Measurements from ENCODE around the gene CACNA1D. TPM values are rescaled to one million over a fixed set of nuclear protein-coding genes. Genes with fewer than 3 reads are reported as not detected.

Gene CACNA1D
- total and polyA plus RNA-seq, 9 of the 15 experiments (the other 6 are each of a cell fraction or from before 2014, with no cell fraction given), result 0.29 TPM; not detected in 8

DNA sequence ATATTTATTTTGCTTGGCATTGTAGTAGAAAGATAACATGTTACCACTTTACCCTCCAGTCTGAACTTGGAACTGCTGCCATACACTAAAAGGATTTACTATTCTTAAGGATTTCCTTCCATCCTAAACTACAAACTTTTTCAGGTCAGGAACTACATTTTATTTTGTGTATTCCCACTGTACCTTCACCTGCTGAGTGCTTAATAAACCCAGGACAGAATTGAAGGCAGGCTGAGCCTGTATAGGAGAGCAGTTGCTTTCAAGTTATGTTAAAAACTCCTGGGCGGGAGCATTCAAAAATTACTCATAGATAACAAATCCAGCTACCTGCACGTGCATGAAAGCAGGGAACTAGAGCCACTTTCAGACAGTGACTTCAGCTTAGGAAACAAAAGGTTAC, 58.3 kb downstream of the CACNA1D start:
- CTCF ChIA-PET (ENCODE audit: low intra/inter-chr PET ratio), result no interaction called here
- TF ChIP-seq MEIS2 (IDR thresholded peaks at IDR 0.05; ENCODE audit: partially characterized antibody), result no peak
- TF ChIP-seq, protein P1, sequence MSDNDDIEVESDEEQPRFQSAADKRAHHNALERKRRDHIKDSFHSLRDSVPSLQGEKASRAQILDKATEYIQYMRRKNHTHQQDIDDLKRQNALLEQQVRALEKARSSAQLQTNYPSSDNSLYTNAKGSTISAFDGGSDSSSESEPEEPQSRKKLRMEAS (CRISPR knock-in tag; IDR thresholded peaks at IDR 0.05), result no peak
- BruUV-seq (replicated peaks), result no TSS peak
- ATAC-seq (no peak), FAIRE-seq (no peak), DNase-seq (ENCODE audit: extremely low read depth in 1 of 4, low spot score in 3 of 4) (no peak)
- Histone ChIP-seq H4K20me1 (replicated peaks; ENCODE audit: control insufficient read depth, insufficient read depth, low read length) (no peaks in the 10 kb centered on the region; the same call in 1 of the 2 replicates), H3K9me1 (ENCODE audit: control insufficient read depth, insufficient read depth, low read length) (no peaks in the 10 kb centered on the region), H2AFZ (ENCODE audit: low read depth, low read length) (no peak overlapping the region), H3K9me3 (replicated peaks; ENCODE audit: control insufficient read depth, insufficient read depth, low read depth, low read length) (no peaks in the 10 kb centered on the region), H3K4me3 (no peak overlapping the region), H3K27me3 (ENCODE audit: control insufficient read depth in 2 of 2, insufficient read depth in 2 of 2, low read length in 2 of 2) (peaks cover 6 to 15% of the 10 kb centered on the region in 2 experiments; a peak in 3 of 5 replicates), H3K27ac (ENCODE audit: extremely low read depth, low read depth, low read length) (no peak overlapping the region), H3K36me3 (ENCODE audit: control insufficient read depth, insufficient read depth, low read length) (no peaks in the 10 kb centered on the region), H3K4me1 (replicated peaks in 1 of 2; ENCODE audit: control insufficient read depth in 2 of 2, insufficient read depth in 2 of 2, low read length in 2 of 2) (no peaks in the 10 kb centered on the region), H3K79me2 (ENCODE audit: control insufficient read depth, insufficient read depth, low read length) (no peaks in the 10 kb centered on the region), H3K9ac (ENCODE audit: insufficient read depth in 1 of 2, low read depth in 2 of 2, low read length in 2 of 2) (no peak overlapping the region), H3K4me2 (ENCODE audit: insufficient read depth, low read length) (no peak overlapping the region)
- in situ Hi-C loops (cut with MboI), result no loop called here
- 0% methylated on average over 2 of the region's 2 CpGs for WGBS (ENCODE audit: insufficient coverage, low coverage, missing lambda C conversion rate)
- POLR2A ChIA-PET, result interaction anchor here (0.9 kb wide), 1 partner anchor 38 kb away, joined by 3 read pairs; no protein-coding TSS in a partner anchor
- intact Hi-C loops (cut with micrococcal nuclease), result no loop called here

DNA sequence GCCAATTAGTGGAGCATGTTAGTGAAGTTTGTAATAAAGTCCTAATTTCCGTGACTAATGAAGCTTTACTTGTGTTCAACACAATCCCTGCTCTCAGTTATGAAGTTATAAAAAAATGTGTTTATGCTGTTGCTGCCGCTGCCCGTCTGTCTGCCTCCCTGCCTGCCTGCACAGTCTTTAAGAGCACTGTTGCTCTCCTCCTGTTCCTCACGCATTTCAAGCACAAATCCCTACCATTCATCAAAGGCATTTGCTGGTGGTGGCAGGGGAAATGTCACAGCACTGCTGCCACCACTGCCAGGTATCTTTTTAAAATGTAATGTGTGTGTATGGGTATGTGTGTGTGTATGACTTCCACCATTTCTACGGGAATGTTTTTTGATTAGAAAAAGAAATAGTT, 58.8 kb downstream of the CACNA1D start:
- Histone ChIP-seq H3K4me2 (ENCODE audit: insufficient read depth, low read length) (no peak overlapping the region), H3K27me3 (ENCODE audit: control insufficient read depth in 2 of 2, insufficient read depth in 2 of 2, low read length in 2 of 2) (peaks cover 6 to 15% of the 10 kb centered on the region in 2 experiments; a peak in 3 of 5 replicates), H3K36me3 (ENCODE audit: control insufficient read depth, insufficient read depth, low read length) (no peaks in the 10 kb centered on the region), H3K9ac (ENCODE audit: insufficient read depth in 1 of 2, low read depth in 2 of 2, low read length in 2 of 2) (no peak overlapping the region), H3K27ac (ENCODE audit: extremely low read depth, low read depth, low read length) (no peak overlapping the region), H3K79me2 (ENCODE audit: control insufficient read depth, insufficient read depth, low read length) (no peaks in the 10 kb centered on the region), H3K4me3 (no peak overlapping the region), H2AFZ (ENCODE audit: low read depth, low read length) (no peak overlapping the region), H3K9me1 (ENCODE audit: control insufficient read depth, insufficient read depth, low read length) (no peaks in the 10 kb centered on the region), H4K20me1 (replicated peaks; ENCODE audit: control insufficient read depth, insufficient read depth, low read length) (no peaks in the 10 kb centered on the region; the same call in 1 of the 2 replicates), H3K9me3 (replicated peaks; ENCODE audit: control insufficient read depth, insufficient read depth, low read depth, low read length) (no peaks in the 10 kb centered on the region), H3K4me1 (replicated peaks in 1 of 2; ENCODE audit: control insufficient read depth in 2 of 2, insufficient read depth in 2 of 2, low read length in 2 of 2) (no peaks in the 10 kb centered on the region)
- FAIRE-seq, result no peak
- ChIA-PET POLR2A (no interaction called here), CTCF (ENCODE audit: low intra/inter-chr PET ratio) (no interaction called here)
- no peak for ATAC-seq
- TF ChIP-seq SIN3B (IDR thresholded peaks at IDR 0.05; ENCODE audit: low read depth), result no peak
- no peak for TF ChIP-seq MED1 (CRISPR knock-in tag; IDR thresholded peaks at IDR 0.05; ENCODE audit: borderline replicate concordance)
- no peak for TF ChIP-seq FOXM1 (IDR thresholded peaks at IDR 0.05; ENCODE audit: low read depth)
- no peak for TF ChIP-seq FOXM1 (CRISPR knock-in tag; IDR thresholded peaks at IDR 0.05; ENCODE audit: low read depth)
- TF ChIP-seq ELF4 (CRISPR knock-in tag; IDR thresholded peaks at IDR 0.05), result no peak
- no peak for TF ChIP-seq ZFP30 (CRISPR knock-in tag; IDR thresholded peaks at IDR 0.05; ENCODE audit: borderline replicate concordance)
- TF ChIP-seq, protein P2, sequence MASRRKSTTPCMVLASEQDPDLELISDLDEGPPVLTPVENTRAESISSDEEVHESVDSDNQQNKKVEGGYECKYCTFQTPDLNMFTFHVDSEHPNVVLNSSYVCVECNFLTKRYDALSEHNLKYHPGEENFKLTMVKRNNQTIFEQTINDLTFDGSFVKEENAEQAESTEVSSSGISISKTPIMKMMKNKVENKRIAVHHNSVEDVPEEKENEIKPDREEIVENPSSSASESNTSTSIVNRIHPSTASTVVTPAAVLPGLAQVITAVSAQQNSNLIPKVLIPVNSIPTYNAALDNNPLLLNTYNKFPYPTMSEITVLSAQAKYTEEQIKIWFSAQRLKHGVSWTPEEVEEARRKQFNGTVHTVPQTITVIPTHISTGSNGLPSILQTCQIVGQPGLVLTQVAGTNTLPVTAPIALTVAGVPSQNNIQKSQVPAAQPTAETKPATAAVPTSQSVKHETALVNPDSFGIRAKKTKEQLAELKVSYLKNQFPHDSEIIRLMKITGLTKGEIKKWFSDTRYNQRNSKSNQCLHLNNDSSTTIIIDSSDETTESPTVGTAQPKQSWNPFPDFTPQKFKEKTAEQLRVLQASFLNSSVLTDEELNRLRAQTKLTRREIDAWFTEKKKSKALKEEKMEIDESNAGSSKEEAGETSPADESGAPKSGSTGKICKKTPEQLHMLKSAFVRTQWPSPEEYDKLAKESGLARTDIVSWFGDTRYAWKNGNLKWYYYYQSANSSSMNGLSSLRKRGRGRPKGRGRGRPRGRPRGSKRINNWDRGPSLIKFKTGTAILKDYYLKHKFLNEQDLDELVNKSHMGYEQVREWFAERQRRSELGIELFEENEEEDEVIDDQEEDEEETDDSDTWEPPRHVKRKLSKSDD (conservative IDR thresholded peaks at IDR 0.05; ENCODE audit: low read length), result no peak
- TF ChIP-seq FOXJ2 (tag; IDR thresholded peaks at IDR 0.05), result no peak
- TF ChIP-seq, protein P3, sequence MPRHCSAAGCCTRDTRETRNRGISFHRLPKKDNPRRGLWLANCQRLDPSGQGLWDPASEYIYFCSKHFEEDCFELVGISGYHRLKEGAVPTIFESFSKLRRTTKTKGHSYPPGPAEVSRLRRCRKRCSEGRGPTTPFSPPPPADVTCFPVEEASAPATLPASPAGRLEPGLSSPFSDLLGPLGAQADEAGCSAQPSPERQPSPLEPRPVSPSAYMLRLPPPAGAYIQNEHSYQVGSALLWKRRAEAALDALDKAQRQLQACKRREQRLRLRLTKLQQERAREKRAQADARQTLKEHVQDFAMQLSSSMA (CRISPR knock-in tag; IDR thresholded peaks at IDR 0.05), result no peak
- no peak for TF ChIP-seq CBFA2T2 (conservative IDR thresholded peaks at IDR 0.05)
- no peak for TF ChIP-seq ATF7 (IDR thresholded peaks at IDR 0.05)
- TF ChIP-seq ERF (CRISPR knock-in tag; IDR thresholded peaks at IDR 0.05), result no peak
- in situ Hi-C loops (cut with MboI) (no loop called here), intact Hi-C loops (cut with micrococcal nuclease) (no loop called here)
- no TSS peak for BruUV-seq (replicated peaks)
- 0% methylated on average over 5 of the region's 5 CpGs for whole genome bisulfite sequencing (ENCODE audit: insufficient coverage, low coverage, missing lambda C conversion rate)
- no peak for DNase-seq (ENCODE audit: extremely low read depth in 1 of 4, low spot score in 3 of 4)

Measured in K562 (cell line).